ENCODE data around the gene PALM. TPM values are rescaled to one million over a fixed set of nuclear protein-coding genes. Genes with fewer than 3 reads are reported as not detected.

Gene PALM
- total RNA-seq, 4 donors from 2014 or later = 12.6 to 91.0 (median 42.2) TPM

DNA sequence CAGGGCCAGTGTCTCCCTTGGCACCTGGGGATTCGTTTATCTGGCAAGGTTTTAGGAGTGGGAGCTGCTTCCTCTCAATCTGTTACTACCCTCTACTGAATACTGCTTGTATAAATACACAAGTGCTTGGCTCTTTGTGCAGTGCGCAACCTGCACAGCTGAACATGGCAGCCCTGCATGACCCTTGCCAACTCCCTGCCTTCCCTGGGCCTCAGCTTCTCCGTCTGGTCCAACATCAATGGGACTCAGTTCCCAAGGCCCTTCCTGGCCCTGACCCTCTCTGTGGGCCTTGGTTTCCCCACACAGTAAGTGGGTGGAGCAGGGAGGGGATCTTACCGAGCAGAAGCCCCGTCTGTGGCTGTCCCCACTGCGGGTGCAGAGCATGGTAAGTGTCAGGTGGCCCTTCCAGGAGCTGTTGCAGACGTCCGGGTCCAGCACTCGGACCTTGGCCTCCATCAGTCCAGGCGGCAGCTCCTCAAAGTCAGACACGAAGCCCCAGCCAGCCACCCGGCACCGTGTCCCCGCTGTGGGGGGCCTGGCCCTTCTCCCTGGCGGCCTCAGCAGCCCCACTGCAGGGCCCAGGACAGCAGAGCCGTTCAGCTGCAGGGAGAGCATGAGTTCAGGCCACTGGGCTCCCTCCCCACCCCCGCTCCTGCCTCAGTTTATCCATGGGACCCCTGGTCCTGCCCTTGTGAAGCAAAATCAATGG, 22.0 kb upstream of the PALM start:
- intact Hi-C loops (cut with DNase I; ENCODE audit: low total_unique reads) = no loop called here
- Histone ChIP-seq H3K4me1 (no peaks in the 10 kb centered on the region), H3K27me3 (no peaks in the 10 kb centered on the region), H3K4me3 (no peak overlapping the region), H3K27ac (no peak overlapping the region), H3K36me3 (no peaks in the 10 kb centered on the region), H3K9me3 (no peaks in the 10 kb centered on the region)
- TF ChIP-seq, protein P1, sequence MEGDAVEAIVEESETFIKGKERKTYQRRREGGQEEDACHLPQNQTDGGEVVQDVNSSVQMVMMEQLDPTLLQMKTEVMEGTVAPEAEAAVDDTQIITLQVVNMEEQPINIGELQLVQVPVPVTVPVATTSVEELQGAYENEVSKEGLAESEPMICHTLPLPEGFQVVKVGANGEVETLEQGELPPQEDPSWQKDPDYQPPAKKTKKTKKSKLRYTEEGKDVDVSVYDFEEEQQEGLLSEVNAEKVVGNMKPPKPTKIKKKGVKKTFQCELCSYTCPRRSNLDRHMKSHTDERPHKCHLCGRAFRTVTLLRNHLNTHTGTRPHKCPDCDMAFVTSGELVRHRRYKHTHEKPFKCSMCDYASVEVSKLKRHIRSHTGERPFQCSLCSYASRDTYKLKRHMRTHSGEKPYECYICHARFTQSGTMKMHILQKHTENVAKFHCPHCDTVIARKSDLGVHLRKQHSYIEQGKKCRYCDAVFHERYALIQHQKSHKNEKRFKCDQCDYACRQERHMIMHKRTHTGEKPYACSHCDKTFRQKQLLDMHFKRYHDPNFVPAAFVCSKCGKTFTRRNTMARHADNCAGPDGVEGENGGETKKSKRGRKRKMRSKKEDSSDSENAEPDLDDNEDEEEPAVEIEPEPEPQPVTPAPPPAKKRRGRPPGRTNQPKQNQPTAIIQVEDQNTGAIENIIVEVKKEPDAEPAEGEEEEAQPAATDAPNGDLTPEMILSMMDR (IDR thresholded peaks at IDR 0.05) = no peak
- no peak for TF ChIP-seq POLR2A (IDR thresholded peaks at IDR 0.05)
- DNase-seq = no peak

DNA sequence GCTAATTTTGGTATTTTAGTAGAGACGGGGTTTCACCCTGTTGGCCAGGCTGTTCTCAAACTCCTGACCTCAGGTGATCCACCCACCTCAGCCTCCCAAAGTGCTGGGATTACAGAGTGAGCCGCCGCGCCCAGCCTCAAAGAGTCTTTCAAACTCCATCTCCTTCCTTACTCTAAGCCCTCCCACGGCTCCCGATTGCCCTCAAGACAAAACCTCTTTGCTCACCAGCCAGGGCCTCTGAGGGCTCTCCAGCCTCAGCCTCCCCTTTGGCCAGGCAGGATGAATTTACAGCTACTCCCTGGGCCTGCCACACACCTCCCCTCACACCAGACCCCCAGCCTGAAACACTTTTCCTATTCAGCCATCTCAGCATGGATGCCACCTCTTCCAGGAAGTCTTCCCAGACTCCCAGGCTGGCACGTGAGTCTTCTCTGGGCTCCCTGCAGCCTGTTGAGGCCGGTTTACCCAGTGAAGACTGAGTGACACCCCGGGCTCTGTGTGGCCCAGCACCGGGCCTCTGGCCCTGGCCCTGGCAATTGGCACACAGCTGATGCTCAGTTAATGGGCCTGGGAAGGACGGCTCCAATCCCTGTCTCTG, 21.1 kb upstream of the PALM start:
- H3K9me3 ChIP-seq = no peaks in the 10 kb centered on the region
- no peak for DNase-seq
- no peak overlapping the region for H3K4me3 ChIP-seq
- TF ChIP-seq, protein P1 (IDR thresholded peaks at IDR 0.05) = no peak
- no peak for TF ChIP-seq POLR2A (IDR thresholded peaks at IDR 0.05)
- H3K4me1 ChIP-seq = no peaks in the 10 kb centered on the region
- no peaks in the 10 kb centered on the region for H3K36me3 ChIP-seq
- intact Hi-C loops (cut with DNase I; ENCODE audit: low total_unique reads) = no loop called here
- no peaks in the 10 kb centered on the region for H3K27me3 ChIP-seq
- no peak overlapping the region for H3K27ac ChIP-seq

DNA sequence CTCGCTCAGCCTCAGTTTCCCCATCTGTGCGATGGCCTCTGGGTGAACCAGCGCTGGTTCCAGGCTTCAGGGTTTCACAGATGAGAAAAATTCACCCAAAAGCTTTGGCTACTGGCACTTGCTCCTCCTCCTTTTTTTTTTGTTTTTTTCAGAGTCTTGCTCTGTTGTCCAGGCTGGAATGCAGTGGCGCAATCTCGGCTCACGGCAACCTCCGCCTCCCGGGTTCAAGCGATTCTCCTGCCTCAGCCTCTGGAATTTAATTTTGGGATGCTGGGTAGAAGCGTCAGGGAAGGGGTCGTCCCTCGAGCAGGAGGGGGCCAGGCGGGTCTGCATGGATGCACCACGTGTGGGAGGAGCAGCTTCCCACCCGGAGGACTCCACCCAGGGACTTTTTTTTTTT, 20.5 kb upstream of the PALM start:
- TF ChIP-seq, protein P1 (IDR thresholded peaks at IDR 0.05) = no peak
- TF ChIP-seq POLR2A (IDR thresholded peaks at IDR 0.05) = no peak
- Histone ChIP-seq H3K36me3 (no peaks in the 10 kb centered on the region), H3K4me1 (no peaks in the 10 kb centered on the region), H3K9me3 (no peaks in the 10 kb centered on the region), H3K27ac (no peak overlapping the region), H3K27me3 (no peaks in the 10 kb centered on the region), H3K4me3 (no peak overlapping the region)
- intact Hi-C loops (cut with DNase I; ENCODE audit: low total_unique reads) = no loop called here
- DNase-seq = no peak

DNA sequence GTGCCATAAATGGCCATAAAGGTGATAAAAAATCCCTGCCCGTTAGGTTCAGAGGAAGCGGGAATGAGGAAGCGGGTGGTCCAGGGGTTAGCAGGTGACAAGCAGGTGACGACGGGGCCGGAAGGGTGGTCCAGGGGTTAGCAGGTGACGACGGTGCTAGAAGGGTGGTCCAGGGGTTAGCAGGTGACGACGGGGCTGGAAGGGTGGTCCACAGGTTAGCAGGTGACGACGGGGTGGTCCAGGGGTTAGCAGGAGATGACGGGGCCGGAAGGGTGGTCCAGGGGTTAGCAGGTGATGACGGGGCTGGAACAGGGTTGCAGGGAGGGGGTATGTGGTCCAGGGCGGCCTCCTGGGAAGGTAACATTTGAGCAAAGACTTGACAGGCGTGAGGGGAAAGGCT, 19.7 kb upstream of the PALM start:
- no peak for DNase-seq
- no peak for TF ChIP-seq POLR2A (IDR thresholded peaks at IDR 0.05)
- TF ChIP-seq, protein P1 (IDR thresholded peaks at IDR 0.05) = no peak
- H3K27ac ChIP-seq = no peak overlapping the region
- no peaks in the 10 kb centered on the region for H3K9me3 ChIP-seq
- H3K4me1 ChIP-seq = no peaks in the 10 kb centered on the region
- no peaks in the 10 kb centered on the region for H3K27me3 ChIP-seq
- H3K4me3 ChIP-seq = no peak overlapping the region
- H3K36me3 ChIP-seq = no peaks in the 10 kb centered on the region
- intact Hi-C loops (cut with DNase I; ENCODE audit: low total_unique reads) = no loop called here

DNA sequence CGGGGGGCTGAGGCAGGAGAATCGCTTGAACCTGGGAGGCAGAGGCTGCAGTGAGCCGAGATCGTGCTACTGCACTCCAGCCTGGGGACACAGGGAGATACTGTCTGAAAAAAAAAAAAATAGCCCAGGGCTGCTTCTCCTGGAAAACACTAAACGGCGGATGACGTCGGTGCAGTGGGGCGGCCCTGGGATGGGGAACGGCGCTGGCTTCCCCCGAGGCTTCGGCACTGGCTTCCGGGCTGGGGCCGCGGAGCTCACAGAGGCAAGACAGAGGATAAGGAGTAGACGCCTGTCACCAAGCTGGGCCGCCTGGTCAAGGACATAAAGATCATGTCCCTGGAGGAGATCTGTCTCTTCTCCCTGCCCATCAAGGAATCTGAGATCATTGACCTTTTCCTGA, 18.5 kb upstream of the PALM start:
- no peaks in the 10 kb centered on the region for H3K36me3 ChIP-seq
- H3K4me3 ChIP-seq = no peak overlapping the region
- no peak overlapping the region for H3K27ac ChIP-seq
- H3K4me1 ChIP-seq = no peaks in the 10 kb centered on the region
- intact Hi-C loops (cut with DNase I; ENCODE audit: low total_unique reads) = no loop called here
- H3K9me3 ChIP-seq = no peaks in the 10 kb centered on the region
- TF ChIP-seq, protein P1 (IDR thresholded peaks at IDR 0.05) = no peak
- TF ChIP-seq POLR2A (IDR thresholded peaks at IDR 0.05) = no peak
- no peaks in the 10 kb centered on the region for H3K27me3 ChIP-seq
- DNase-seq = no peak
